ENCODE data around the gene LAMA2. TPM values are rescaled to one million over a fixed set of nuclear protein-coding genes. Genes with fewer than 3 reads are reported as not detected.

Gene LAMA2
- total RNA-seq, 1 donor from 2014 or later: 54.0 TPM

- Mint-ChIP-seq H3K4me1 (ENCODE audit: unreplicated experiment) (no peaks in the 10 kb centered on the region), H3K4me3 (no peak overlapping the region), H3K36me3 (peaks cover 6% of the 10 kb centered on the region), H3K27ac (no peak overlapping the region), H3K27me3 (peaks cover 3% of the 10 kb centered on the region), H3K9me3 (no peaks in the 10 kb centered on the region)
- no peak for TF ChIP-seq CTCF (conservative IDR thresholded peaks at IDR 0.05)
- DNase-seq (ENCODE audit: extremely low spot score, unreplicated experiment): no peak
These were observed 312.2 kb downstream of the LAMA2 start for GRCh38 chr6:129195161-129195560.

GRCh38 chr6:129195643-129196042 lies 312.7 kb downstream of the LAMA2 start:
- Mint-ChIP-seq H3K36me3 (peaks cover 6% of the 10 kb centered on the region), H3K27ac (no peak overlapping the region), H3K9me3 (no peaks in the 10 kb centered on the region), H3K27me3 (peaks cover 3% of the 10 kb centered on the region), H3K4me1 (ENCODE audit: unreplicated experiment) (no peaks in the 10 kb centered on the region), H3K4me3 (no peak overlapping the region)
- DNase-seq (ENCODE audit: extremely low spot score, unreplicated experiment): no peak
- peak; percentile 38 for TF ChIP-seq CTCF (conservative IDR thresholded peaks at IDR 0.05)

- no peak for DNase-seq (ENCODE audit: extremely low spot score, unreplicated experiment)
- H3K4me3 Mint-ChIP-seq: no peak overlapping the region
These were observed 314.2 kb downstream of the LAMA2 start for GRCh38 chr6:129197154-129197553.

GRCh38 chr6:129200151-129200550 lies 317.2 kb downstream of the LAMA2 start:
- peaks cover 24% of the 10 kb centered on the region for H3K27me3 Mint-ChIP-seq
- no peak for DNase-seq (ENCODE audit: extremely low spot score, unreplicated experiment)
- H3K4me1 Mint-ChIP-seq (ENCODE audit: unreplicated experiment): no peaks in the 10 kb centered on the region
- H3K27ac Mint-ChIP-seq: no peak overlapping the region
- no peak for TF ChIP-seq CTCF (conservative IDR thresholded peaks at IDR 0.05)
- no peaks in the 10 kb centered on the region for H3K36me3 Mint-ChIP-seq
- no peaks in the 10 kb centered on the region for H3K9me3 Mint-ChIP-seq
- no peak overlapping the region for H3K4me3 Mint-ChIP-seq

More at GRCh38 chr6:129197154-129197553, 314.2 kb downstream of the LAMA2 start:
- Mint-ChIP-seq H3K27me3 (peaks cover 5% of the 10 kb centered on the region), H3K27ac (no peak overlapping the region), H3K36me3 (peaks cover 6% of the 10 kb centered on the region), H3K4me1 (ENCODE audit: unreplicated experiment) (no peaks in the 10 kb centered on the region), H3K9me3 (no peaks in the 10 kb centered on the region)
- TF ChIP-seq CTCF (conservative IDR thresholded peaks at IDR 0.05): no peak

GRCh38 chr6:129203190-129203900 lies 320.4 kb downstream of the LAMA2 start:
- DNase-seq (ENCODE audit: extremely low spot score, unreplicated experiment): no peak
- Mint-ChIP-seq H3K27ac (no peak overlapping the region), H3K4me3 (no peak overlapping the region), H3K27me3 (peaks cover 32% of the 10 kb centered on the region), H3K9me3 (no peaks in the 10 kb centered on the region), H3K36me3 (no peaks in the 10 kb centered on the region), H3K4me1 (ENCODE audit: unreplicated experiment) (peaks cover 12% of the 10 kb centered on the region)
- TF ChIP-seq CTCF (conservative IDR thresholded peaks at IDR 0.05): no peak

Measured in type B pancreatic cell (in vitro differentiated cells).